Measurements from ENCODE around the gene GOLIM4.
"Not testable (repeated sequence)": the region's sequence is repeated elsewhere in the genome, so short reads cannot be mapped to it uniquely, and the experiment has no call there.

Gene GOLIM4

GRCh38 chr3:168071591-168072322, 24.0 kb downstream of the GOLIM4 start:
- DNase-seq: no peak

- no peak for DNase-seq
Observed at GRCh38 chr3:168070919-168071318, 24.8 kb downstream of the GOLIM4 start.

- DNase-seq: no peak
Observed at GRCh38 chr3:168068346-168068745, 27.4 kb downstream of the GOLIM4 start.

- DNase-seq: no peak
Observed at GRCh38 chr3:168066882-168067281, 28.8 kb downstream of the GOLIM4 start.

GRCh38 chr3:168065569-168065968, 30.2 kb downstream of the GOLIM4 start:
- peak; percentile 30 for DNase-seq

- no peak for DNase-seq
Observed at GRCh38 chr3:168063122-168063521, 32.6 kb downstream of the GOLIM4 start.

GRCh38 chr3:168062679-168063078, 33.0 kb downstream of the GOLIM4 start:
- DNase-seq: no peak

GRCh38 chr3:168061332-168061996, 34.3 kb downstream of the GOLIM4 start:
- DNase-seq: no peak

GRCh38 chr3:168060317-168060716, 35.4 kb downstream of the GOLIM4 start:
- DNase-seq: no peak

GRCh38 chr3:168058481-168058880, 37.2 kb downstream of the GOLIM4 start:
- no peak for DNase-seq

- not testable (repeated sequence) for DNase-seq
Observed at GRCh38 chr3:168056398-168057230, 39.1 kb downstream of the GOLIM4 start.

- DNase-seq: no peak
Observed at GRCh38 chr3:168054447-168054846, 41.3 kb downstream of the GOLIM4 start.

GRCh38 chr3:168053115-168053514, 42.6 kb downstream of the GOLIM4 start:
- no peak for DNase-seq

GRCh38 chr3:168052515-168052914, 43.2 kb downstream of the GOLIM4 start:
- no peak for DNase-seq

- no peak for DNase-seq
Observed at GRCh38 chr3:168051531-168052471, 43.9 kb downstream of the GOLIM4 start.

- DNase-seq: no peak
Observed at GRCh38 chr3:168051070-168051469, 44.7 kb downstream of the GOLIM4 start.

- DNase-seq: no peak
Observed at GRCh38 chr3:168049367-168049974, 46.3 kb downstream of the GOLIM4 start.

- no peak for DNase-seq
Observed at GRCh38 chr3:168048414-168049330, 47.1 kb downstream of the GOLIM4 start.

- DNase-seq: no peak
Observed at GRCh38 chr3:168047936-168048335, 47.8 kb downstream of the GOLIM4 start.

GRCh38 chr3:168047190-168047795, 48.4 kb downstream of the GOLIM4 start:
- DNase-seq: peak; percentile 90

Measured in eye (tissue), 1 donor.